Measurements from ENCODE around the gene GDPD5. TPM values are rescaled to one million over a fixed set of nuclear protein-coding genes. Genes with fewer than 3 reads are reported as not detected.

The GDPD5 gene
- total and polyA plus RNA-seq, 10 of the 15 experiments (the other 5 are each of a cell fraction or from before 2014, with no cell fraction given) = 0.10 to 30.0 (median 6.7) TPM

DNA sequence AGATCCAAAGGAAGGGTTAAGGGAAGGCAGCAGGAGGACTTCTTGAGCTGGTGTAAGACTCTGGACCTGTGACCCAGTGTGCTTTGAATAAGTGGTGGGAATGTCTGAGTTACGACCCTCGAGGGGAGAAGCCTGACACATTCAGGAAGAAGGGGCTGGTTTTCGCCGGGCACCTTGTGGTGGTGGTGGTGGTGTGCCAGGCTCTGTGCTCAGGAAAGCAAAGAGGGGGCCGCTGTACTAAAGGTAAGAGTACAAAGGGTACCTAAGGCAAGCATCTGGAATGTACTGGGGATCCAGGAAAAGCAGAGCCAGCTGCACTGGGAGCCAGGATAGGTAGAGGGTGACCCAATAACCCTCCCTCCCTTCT lies 99.0 kb downstream of the GDPD5 start (continued):
- no peak for TF ChIP-seq EP300 (IDR thresholded peaks at IDR 0.05; ENCODE audit: borderline replicate concordance in 1 of 2, control insufficient read depth in 1 of 2, low read depth in 2 of 2, low read length in 2 of 2)
- TF ChIP-seq, protein P1, sequence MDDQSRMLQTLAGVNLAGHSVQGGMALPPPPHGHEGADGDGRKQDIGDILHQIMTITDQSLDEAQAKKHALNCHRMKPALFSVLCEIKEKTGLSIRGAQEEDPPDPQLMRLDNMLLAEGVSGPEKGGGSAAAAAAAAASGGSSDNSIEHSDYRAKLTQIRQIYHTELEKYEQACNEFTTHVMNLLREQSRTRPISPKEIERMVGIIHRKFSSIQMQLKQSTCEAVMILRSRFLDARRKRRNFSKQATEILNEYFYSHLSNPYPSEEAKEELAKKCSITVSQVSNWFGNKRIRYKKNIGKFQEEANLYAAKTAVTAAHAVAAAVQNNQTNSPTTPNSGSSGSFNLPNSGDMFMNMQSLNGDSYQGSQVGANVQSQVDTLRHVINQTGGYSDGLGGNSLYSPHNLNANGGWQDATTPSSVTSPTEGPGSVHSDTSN (IDR thresholded peaks at IDR 0.05; ENCODE audit: insufficient replicate concordance, low read depth, low read length) = no peak

DNA sequence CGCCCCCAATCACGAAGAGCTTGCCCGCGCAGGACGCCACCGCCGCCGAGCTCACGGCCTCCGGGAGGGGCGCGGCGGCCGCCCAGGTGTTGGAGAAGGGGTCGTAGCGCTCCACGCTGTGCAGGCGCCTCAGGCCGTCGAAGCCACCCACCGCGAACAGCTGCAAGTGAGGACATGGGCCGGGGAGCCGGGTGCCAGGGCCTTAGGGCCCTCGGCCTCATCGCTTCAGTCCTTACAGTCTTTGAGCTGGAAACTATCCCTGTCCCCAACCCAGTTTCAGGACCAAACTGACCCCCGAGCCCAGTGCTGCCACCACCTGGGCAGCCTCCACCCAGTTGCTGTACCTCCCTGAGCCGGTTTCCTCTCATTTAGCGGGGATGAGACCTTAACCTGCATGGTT lies 100.3 kb downstream of the GDPD5 start:
- Histone ChIP-seq H3K27me3 (replicated peaks in 1 of 2; ENCODE audit: control insufficient read depth in 2 of 2, insufficient read depth in 2 of 2, low read length in 1 of 2) (peaks cover under 1 to 2% of the 10 kb centered on the region in 2 experiments), H3K4me1 (ENCODE audit: control insufficient read depth, insufficient read depth, low read length) (no peaks in the 10 kb centered on the region), H3K27ac (ENCODE audit: control insufficient read depth, insufficient read depth) (no peak overlapping the region), H3K4me2 (ENCODE audit: control insufficient read depth, insufficient read depth) (no peak overlapping the region), H3K9ac (ENCODE audit: control insufficient read depth, insufficient read depth, low read length) (no peak overlapping the region), H3K9me3 (replicated peaks; ENCODE audit: control insufficient read depth, insufficient read depth, low read length) (peaks cover 2% of the 10 kb centered on the region; the same call in 1 of the 3 replicates), H3K36me3 (ENCODE audit: control insufficient read depth in 2 of 2, insufficient read depth in 2 of 2, low read length in 1 of 2) (peaks cover 2 to 3% of the 10 kb centered on the region in 2 experiments; a peak in 2 of 4 replicates), H4K20me1 (ENCODE audit: control insufficient read depth, insufficient read depth) (no peaks in the 10 kb centered on the region), H2AFZ (ENCODE audit: control insufficient read depth, low read depth, low read length) (no peak overlapping the region), H3K79me2 (ENCODE audit: control insufficient read depth, insufficient read depth, low read length) (no peaks in the 10 kb centered on the region), H3K4me3 (no peak overlapping the region)
- FAIRE-seq (no peak), DNase-seq (ENCODE audit: low read depth, low spot score) (no peak), ATAC-seq (no peak)
- WGBS (ENCODE audit: insufficient coverage, insufficient replicate concordance, low lambda C conversion rate, missing lambda C conversion rate) = 85% methylated on average over 29 of the region's 29 CpGs
- ChIA-PET POLR2A (interaction anchor here (0.6 kb wide), 1 partner anchor 43 kb away, joined by 3 read pairs; no protein-coding TSS in a partner anchor), RAD21 (ENCODE audit: unreplicated experiment) (no interaction called here), SMC1A (ENCODE audit: uncharacterized antibody, unreplicated experiment) (interaction anchor here (1.0 kb wide), 1 partner anchor 108 kb away, joined by 4 read pairs; no protein-coding TSS in a partner anchor), CTCF (interaction anchor here (0.7 to 2.0 kb wide), 5 partner anchors 10 to 38 kb away, joined by 3 to 6 read pairs (median 5); no protein-coding TSS in a partner anchor)
- BruUV-seq (replicated peaks) = no TSS peak
- intact Hi-C loops (cut with micrococcal nuclease; ENCODE audit: unreplicated experiment) = no loop called here
- no peak for TF ChIP-seq MTA2 (IDR thresholded peaks at IDR 0.05; ENCODE audit: low read depth)
- TF ChIP-seq, protein P2, sequence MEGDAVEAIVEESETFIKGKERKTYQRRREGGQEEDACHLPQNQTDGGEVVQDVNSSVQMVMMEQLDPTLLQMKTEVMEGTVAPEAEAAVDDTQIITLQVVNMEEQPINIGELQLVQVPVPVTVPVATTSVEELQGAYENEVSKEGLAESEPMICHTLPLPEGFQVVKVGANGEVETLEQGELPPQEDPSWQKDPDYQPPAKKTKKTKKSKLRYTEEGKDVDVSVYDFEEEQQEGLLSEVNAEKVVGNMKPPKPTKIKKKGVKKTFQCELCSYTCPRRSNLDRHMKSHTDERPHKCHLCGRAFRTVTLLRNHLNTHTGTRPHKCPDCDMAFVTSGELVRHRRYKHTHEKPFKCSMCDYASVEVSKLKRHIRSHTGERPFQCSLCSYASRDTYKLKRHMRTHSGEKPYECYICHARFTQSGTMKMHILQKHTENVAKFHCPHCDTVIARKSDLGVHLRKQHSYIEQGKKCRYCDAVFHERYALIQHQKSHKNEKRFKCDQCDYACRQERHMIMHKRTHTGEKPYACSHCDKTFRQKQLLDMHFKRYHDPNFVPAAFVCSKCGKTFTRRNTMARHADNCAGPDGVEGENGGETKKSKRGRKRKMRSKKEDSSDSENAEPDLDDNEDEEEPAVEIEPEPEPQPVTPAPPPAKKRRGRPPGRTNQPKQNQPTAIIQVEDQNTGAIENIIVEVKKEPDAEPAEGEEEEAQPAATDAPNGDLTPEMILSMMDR (IDR thresholded peaks at IDR 0.05 in 2 of 3, conservative IDR thresholded peaks at IDR 0.05 in 1 of 3; ENCODE audit: control insufficient read depth in 2 of 3, extremely low read depth in 1 of 3, insufficient read depth in 1 of 3, low read depth in 3 of 3, low read length in 3 of 3) = 0 out of 6 replicates have a peak, but pooled peaks of 1 of the 3 experiments have one; percentile 8
- no peak for TF ChIP-seq KLF5 (IDR thresholded peaks at IDR 0.05; ENCODE audit: partially characterized antibody)
- TF ChIP-seq IKZF1 (conservative IDR thresholded peaks at IDR 0.05) = no peak
- no peak for TF ChIP-seq EED (IDR thresholded peaks at IDR 0.05; ENCODE audit: low read depth)
- no peak for TF ChIP-seq BCL3 (IDR thresholded peaks at IDR 0.05; ENCODE audit: borderline replicate concordance, insufficient read depth, low read depth, low read length, poor library complexity, severe bottlenecking)
- in situ Hi-C loops (cut with MboI) = no loop called here
